Activated CD4-positive, alpha-beta memory T cell treated with anti-CD3 and anti-CD28 coated beads, Interleukin-2, amount 10 ng/mL, durations not matched to agents 7 days and 5 days (primary cell): ENCODE data around the gene LILRB5. TPM values are rescaled to one million over a fixed set of nuclear protein-coding genes. Genes with fewer than 3 reads are reported as not detected.
"Not testable (repeated sequence)": the region's sequence is repeated elsewhere in the genome, so short reads cannot be mapped to it uniquely, and the experiment has no call there.

ENCODE experiments used
- CTCF ChIA-PET: fragments of 350-600 bp; sonication (Branson Sonifier 250); formaldehyde crosslinking; loops from one replicate; lab custom pipeline; 2021; ENCODE audit warnings: antibody characterized with exemption, inconsistent platforms; lab: Charles Lee
- POLR2A ChIA-PET: fragments of 350-600 bp; sonication (Branson Sonifier 250); formaldehyde crosslinking; loops from one replicate; lab custom pipeline; 2021; ENCODE audit warnings: antibody characterized with exemption; lab: Charles Lee
- DNase-seq: peaks from one replicate; pipeline ENCODE4 v3.0.0-alpha.2; 2020
- H3K27ac Mint-ChIP-seq: one replicate; pipeline ENCODE4 v1.8.0; 2021; ENCODE audit warnings: mild to moderate bottlenecking, mixed read lengths
- H3K27me3 Mint-ChIP-seq: one replicate; pipeline ENCODE4 v1.8.0; 2021; ENCODE audit warnings: mixed read lengths
- H3K36me3 Mint-ChIP-seq: one replicate; pipeline ENCODE4 v1.8.0; 2021; ENCODE audit warnings: low read depth, mixed read lengths
- H3K4me1 Mint-ChIP-seq: one replicate; pipeline ENCODE4 v1.8.0; 2021; ENCODE audit warnings: mixed read lengths
- H3K4me3 Mint-ChIP-seq: one replicate; pipeline ENCODE4 v1.8.0; 2021; ENCODE audit warnings: mild to moderate bottlenecking, mixed read lengths
- H3K9me3 Mint-ChIP-seq: one replicate; pipeline ENCODE4 v1.8.0; 2021; ENCODE audit warnings: mixed read lengths
- total RNA-seq, 2 experiments: library from RNA; stranded (reverse); gene quantifications; one replicate each; pipeline ENCODE4 v1.2.3, GENCODE V29; 2021

LILRB5 gene
- total RNA-seq, 2 experiments from 2014 or later = not detected

DNA sequence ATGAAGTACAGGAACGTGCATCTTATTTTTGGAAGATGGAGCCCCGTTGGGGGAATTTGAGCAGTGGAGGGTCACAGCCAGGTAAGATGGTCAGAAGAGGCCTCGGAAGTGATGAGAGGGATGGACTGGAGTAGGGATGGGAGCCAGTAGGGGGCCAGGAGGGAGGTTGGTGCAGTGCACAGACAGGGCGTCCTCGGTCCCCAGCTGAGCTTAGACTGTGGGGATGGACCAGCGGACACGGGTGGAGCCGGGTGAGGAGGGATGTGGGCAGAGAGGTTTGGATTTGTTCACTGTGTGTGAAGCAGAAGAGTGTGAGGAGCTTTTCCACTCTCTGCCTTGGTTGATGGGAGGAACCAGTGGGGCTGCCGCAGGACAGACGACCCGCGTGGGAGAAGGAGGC is 45.8 kb downstream of the LILRB5 start:
- H3K36me3 Mint-ChIP-seq = peaks cover 51% of the 10 kb centered on the region
- DNase-seq = no peak
- no peaks in the 10 kb centered on the region for H3K9me3 Mint-ChIP-seq
- H3K4me1 Mint-ChIP-seq = peaks cover 58% of the 10 kb centered on the region
- peak overlapping the region; percentile 74 for H3K27ac Mint-ChIP-seq
- POLR2A ChIA-PET = interaction anchor here (0.9 to 6.5 kb wide), 6 partner anchors 11 to 52 kb away, joined by 3 to 60 read pairs (median 4); partner anchors contain the start of genes LENG1, MBOAT7, RPS9 and TSEN34
- peak overlapping the region; percentile 1 for H3K4me3 Mint-ChIP-seq
- CTCF ChIA-PET = interaction anchor here (0.7 to 3.0 kb wide), 5 partner anchors 11 to 79 kb away, joined by 3 to 16 read pairs (median 5); partner anchors contain the start of genes MBOAT7 and RPS9
- no peaks in the 10 kb centered on the region for H3K27me3 Mint-ChIP-seq

DNA sequence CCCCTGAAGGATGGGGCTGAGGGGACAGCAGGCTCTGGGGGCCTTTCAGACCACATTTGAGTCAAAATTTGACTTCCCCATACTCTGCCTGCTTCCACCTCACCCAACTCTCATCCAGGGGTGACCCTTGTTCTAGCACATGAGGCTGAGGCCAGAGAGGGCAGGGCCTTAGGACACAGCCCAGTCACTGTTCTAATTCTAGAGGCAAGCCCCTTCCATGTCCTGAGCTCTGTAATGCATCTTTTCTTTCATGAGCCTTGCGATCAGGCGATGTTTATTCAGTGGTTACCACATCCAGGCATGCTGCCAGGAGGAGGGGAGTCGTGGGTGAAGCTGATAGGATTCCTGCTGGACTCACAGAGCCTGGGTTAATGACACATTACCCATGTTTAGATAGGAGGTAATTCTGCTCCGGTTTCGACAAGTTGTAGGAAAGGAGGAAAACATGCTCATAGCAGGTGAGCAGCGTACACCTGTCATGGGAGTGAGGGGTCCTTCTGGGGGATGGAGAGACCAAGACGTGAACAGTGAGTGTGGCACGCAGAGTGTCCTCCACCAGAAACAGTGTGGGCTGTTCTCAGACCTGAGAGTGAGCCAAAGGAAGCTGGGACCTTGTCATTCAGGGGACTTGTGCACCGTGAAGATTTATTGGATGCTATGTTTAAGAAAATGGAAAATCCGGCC is 47.1 kb downstream of the LILRB5 start:
- no peaks in the 10 kb centered on the region for H3K9me3 Mint-ChIP-seq
- peaks cover 71% of the 10 kb centered on the region for H3K4me1 Mint-ChIP-seq
- peaks cover 64% of the 10 kb centered on the region for H3K36me3 Mint-ChIP-seq
- H3K27me3 Mint-ChIP-seq = no peaks in the 10 kb centered on the region
- H3K27ac Mint-ChIP-seq = peak overlapping the region; percentile 74
- ChIA-PET CTCF (interaction anchor here (0.7 to 3.0 kb wide), 5 partner anchors 20 to 1130 kb away, joined by 3 to 16 read pairs (median 4); partner anchors contain the start of genes KMT5C and MBOAT7), POLR2A (interaction anchor here (0.7 to 6.5 kb wide), 8 partner anchors 9 to 178 kb away, joined by 3 to 60 read pairs (median 4); partner anchors contain the start of genes LENG1, MBOAT7, PRPF31 and RPS9)
- H3K4me3 Mint-ChIP-seq = no peak overlapping the region
- DNase-seq = no peak

DNA sequence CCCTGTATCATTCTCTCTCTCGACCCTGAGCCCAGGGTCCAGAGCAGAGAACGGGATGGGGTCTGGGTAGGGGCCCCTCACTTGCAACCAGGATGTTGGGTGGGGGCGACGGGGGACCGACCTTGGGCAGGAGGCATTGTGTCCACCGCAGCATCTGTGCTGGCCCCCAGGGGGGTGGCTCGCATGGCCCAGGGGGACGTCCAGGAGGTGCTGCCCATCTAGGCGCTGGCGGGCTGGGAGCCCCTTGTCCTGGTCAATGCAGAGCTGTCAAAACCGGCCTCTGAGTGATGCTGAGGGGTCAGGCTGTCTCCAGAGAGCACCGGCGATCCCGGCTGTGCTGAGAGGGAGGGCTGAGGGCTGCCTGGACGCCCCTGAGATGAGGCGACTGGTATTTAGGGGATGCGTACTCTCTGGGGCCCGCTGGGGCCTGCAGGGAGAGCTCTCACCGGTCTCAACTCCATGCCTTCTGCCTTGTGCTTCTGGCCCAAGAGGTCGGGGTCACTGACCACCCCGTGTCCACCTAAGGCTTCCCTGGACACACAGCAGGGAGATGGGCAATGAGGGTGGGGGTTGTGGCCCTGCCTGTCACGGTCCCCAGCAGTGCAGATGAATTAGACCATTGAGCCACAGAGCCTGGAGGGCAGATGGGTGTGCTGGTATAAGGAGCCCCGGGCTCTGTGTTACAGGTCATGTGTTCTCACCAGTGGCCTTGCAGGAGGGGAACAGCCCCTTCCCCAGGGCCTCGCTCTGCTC is 47.8 kb downstream of the LILRB5 start:
- ChIA-PET POLR2A (interaction anchor here (0.6 to 6.5 kb wide), 6 partner anchors 9 to 1285 kb away, joined by 3 to 60 read pairs (median 4); partner anchors contain the start of genes LENG1, MBOAT7, PRPF31 and RPS9), CTCF (interaction anchor here (1.2 to 3.0 kb wide), 3 partner anchors 39 to 181 kb away, joined by 3 to 16 read pairs (median 3); no protein-coding TSS in a partner anchor)
- DNase-seq = no peak
- H3K4me3 Mint-ChIP-seq = no peak overlapping the region
- H3K36me3 Mint-ChIP-seq = peaks cover 71% of the 10 kb centered on the region
- H3K27me3 Mint-ChIP-seq = no peaks in the 10 kb centered on the region
- H3K4me1 Mint-ChIP-seq = peaks cover 78% of the 10 kb centered on the region
- no peak overlapping the region for H3K27ac Mint-ChIP-seq
- no peaks in the 10 kb centered on the region for H3K9me3 Mint-ChIP-seq

DNA sequence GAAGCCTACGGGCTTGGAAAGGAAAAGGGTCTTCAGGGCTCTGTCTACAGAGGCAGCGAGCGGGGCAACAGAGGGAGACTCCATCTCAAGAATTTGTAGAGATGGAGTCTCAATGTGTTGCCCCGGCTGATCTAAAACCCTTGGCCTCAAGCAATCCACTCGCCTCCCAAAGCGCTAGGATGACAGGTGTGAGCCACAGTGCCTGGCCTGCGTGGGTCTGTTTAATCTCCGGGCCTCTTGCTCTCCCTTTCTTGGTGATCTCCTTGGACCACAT is 48.4 kb downstream of the LILRB5 start:
- ChIA-PET POLR2A (interaction anchor here (0.6 to 6.5 kb wide), 3 partner anchors 8 to 1286 kb away, joined by 3 to 60 read pairs (median 49); partner anchors contain the start of genes MBOAT7, RPS9 and TSEN34), CTCF (interaction anchor here (1.2 to 1.5 kb wide), 3 partner anchors 38 to 182 kb away, joined by 3 read pairs; no protein-coding TSS in a partner anchor)
- H3K4me3 Mint-ChIP-seq = no peak overlapping the region
- H3K27ac Mint-ChIP-seq = peak overlapping the region; percentile 9
- DNase-seq = no peak
- peaks cover 83% of the 10 kb centered on the region for H3K4me1 Mint-ChIP-seq
- no peaks in the 10 kb centered on the region for H3K9me3 Mint-ChIP-seq
- no peaks in the 10 kb centered on the region for H3K27me3 Mint-ChIP-seq
- peaks cover 74% of the 10 kb centered on the region for H3K36me3 Mint-ChIP-seq

DNA sequence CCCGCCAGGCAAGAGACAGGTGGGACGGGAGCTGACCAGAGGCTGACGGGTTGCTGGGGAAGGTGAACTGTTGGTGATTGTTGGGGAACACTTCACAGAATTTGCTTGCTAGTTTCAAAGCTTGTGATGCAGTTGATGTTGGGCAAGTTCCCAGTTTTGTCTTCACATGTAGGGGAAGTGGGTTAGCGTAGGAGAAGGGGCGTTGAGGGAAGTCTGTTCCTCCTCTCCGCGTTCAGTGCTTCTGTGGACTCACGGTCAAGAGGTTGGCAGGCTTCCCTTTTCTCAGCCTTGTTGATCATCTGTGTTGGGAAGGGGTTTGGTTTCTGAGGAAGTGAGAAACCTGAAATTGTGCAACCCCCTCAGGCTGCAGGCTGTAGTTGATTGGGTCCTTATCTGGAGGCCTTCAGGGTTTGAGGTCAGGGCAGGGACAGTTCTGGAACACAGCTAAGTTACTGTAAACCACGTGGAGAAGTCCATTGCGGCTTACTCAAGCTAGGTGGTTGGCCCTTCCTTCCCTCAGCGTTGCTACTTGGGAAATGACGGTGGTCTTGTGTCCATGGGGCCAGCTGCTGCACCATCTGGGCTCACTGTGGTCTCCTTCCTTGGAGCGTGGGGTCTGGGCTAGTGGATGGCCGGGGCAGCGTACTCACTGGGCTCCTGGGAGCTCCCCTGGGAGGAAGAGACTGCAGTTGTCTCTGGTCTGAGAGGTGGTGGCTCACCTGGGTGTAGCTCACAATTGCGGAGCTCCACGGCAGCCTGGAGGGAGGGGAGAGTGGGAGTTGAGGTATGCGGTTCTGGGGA is 48.9 kb downstream of the LILRB5 start:
- Mint-ChIP-seq H3K4me3 (no peak overlapping the region), H3K27me3 (no peaks in the 10 kb centered on the region), H3K9me3 (no peaks in the 10 kb centered on the region), H3K27ac (peak overlapping the region; percentile 9), H3K36me3 (peaks cover 78% of the 10 kb centered on the region), H3K4me1 (peaks cover 88% of the 10 kb centered on the region)
- CTCF ChIA-PET = interaction anchor here (1.2 to 1.5 kb wide), 3 partner anchors 38 to 182 kb away, joined by 3 read pairs; no protein-coding TSS in a partner anchor
- POLR2A ChIA-PET = interaction anchor here (0.6 to 6.5 kb wide), 4 partner anchors 8 to 1286 kb away, joined by 3 to 60 read pairs (median 26); partner anchors contain the start of genes MBOAT7, RPS9 and TSEN34
- DNase-seq = no peak

DNA sequence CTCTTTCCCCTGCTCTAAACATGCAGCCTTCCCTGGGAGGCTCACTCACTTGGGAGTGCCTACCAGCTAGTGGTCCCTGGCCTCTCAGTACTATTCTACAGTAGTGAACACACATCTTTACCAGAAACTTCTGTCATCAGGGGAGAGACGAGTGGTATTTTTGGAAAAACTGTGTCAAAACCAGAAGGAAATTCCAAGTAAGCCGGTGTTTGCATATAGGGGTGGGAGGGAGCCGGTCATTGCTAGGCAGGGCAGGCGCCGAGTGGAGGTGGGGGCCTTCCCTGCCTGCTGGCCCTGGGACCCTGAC is 49.4 kb downstream of the LILRB5 start:
- Mint-ChIP-seq H3K4me3 (no peak overlapping the region), H3K27ac (peak overlapping the region; percentile 9), H3K4me1 (peaks cover 92% of the 10 kb centered on the region), H3K27me3 (no peaks in the 10 kb centered on the region), H3K36me3 (peaks cover 79% of the 10 kb centered on the region), H3K9me3 (no peaks in the 10 kb centered on the region)
- ChIA-PET CTCF (interaction anchor here (1.2 kb wide), 2 partner anchors 181 to 183 kb away, joined by 3 read pairs; no protein-coding TSS in a partner anchor), POLR2A (interaction anchor here (0.6 to 6.5 kb wide), 2 partner anchors 17 to 71 kb away, joined by 3 to 49 read pairs; partner anchors contain the start of genes MBOAT7 and TSEN34)
- no peak for DNase-seq

DNA sequence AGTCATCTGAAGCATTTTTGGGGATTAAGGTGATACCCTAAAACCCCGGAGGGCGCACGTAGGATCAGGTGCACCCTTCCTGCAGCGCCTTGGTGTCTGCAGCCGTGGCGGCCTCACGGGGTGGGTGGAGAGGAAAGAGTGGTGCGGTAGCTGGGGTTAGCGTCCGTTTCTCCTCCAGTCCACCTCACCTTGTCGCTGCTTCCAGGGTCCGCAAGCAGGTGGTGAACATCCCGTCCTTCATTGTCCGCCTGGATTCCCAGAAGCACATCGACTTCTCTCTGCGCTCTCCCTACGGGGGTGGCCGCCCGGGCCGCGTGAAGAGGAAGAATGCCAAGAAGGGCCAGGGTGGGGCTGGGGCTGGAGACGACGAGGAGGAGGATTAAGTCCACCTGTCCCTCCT is 49.9 kb downstream of the LILRB5 start:
- H3K36me3 Mint-ChIP-seq = peaks cover 81% of the 10 kb centered on the region
- CTCF ChIA-PET = interaction anchor here (0.7 kb wide), 1 partner anchor 18 kb away, joined by 3 read pairs; the partner anchor contains the start of gene MBOAT7
- H3K27ac Mint-ChIP-seq, H3K27me3 Mint-ChIP-seq, DNase-seq, H3K9me3 Mint-ChIP-seq, H3K4me3 Mint-ChIP-seq: not testable (repeated sequence)
- POLR2A ChIA-PET = interaction anchor here (0.8 to 6.5 kb wide), 3 partner anchors 16 to 92 kb away, joined by 3 to 49 read pairs (median 3); partner anchors contain the start of genes MBOAT7, PRPF31, TFPT and TSEN34
- peaks cover 96% of the 10 kb centered on the region for H3K4me1 Mint-ChIP-seq

DNA sequence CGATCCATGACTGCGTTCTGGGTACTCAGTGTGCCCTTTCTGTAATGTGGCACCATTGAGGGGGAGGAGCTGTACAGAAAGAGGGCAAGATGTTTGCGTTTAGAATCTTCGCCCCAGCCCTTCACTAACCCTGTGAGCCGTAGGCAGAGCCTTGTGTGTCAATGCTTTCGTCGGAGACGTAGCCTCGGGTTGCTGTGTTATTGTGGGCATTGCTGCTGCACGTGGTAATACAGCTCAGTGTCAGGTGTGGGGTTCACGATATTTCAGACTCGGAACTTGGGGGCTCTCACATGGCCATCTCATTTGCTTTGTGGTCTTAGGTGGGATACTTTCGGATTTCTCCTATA is 50.3 kb downstream of the LILRB5 start:
- Mint-ChIP-seq H3K9me3 (no peaks in the 10 kb centered on the region), H3K27me3 (no peaks in the 10 kb centered on the region), H3K4me1 (peaks cover 97% of the 10 kb centered on the region), H3K27ac (no peak overlapping the region), H3K4me3 (no peak overlapping the region), H3K36me3 (peaks cover 85% of the 10 kb centered on the region)
- POLR2A ChIA-PET = interaction anchor here (0.8 to 6.5 kb wide), 3 partner anchors 16 to 91 kb away, joined by 3 to 49 read pairs (median 3); partner anchors contain the start of genes MBOAT7, PRPF31, TFPT and TSEN34
- DNase-seq = no peak
- CTCF ChIA-PET = interaction anchor here (0.7 kb wide), 1 partner anchor 17 kb away, joined by 3 read pairs; the partner anchor contains the start of gene MBOAT7

DNA sequence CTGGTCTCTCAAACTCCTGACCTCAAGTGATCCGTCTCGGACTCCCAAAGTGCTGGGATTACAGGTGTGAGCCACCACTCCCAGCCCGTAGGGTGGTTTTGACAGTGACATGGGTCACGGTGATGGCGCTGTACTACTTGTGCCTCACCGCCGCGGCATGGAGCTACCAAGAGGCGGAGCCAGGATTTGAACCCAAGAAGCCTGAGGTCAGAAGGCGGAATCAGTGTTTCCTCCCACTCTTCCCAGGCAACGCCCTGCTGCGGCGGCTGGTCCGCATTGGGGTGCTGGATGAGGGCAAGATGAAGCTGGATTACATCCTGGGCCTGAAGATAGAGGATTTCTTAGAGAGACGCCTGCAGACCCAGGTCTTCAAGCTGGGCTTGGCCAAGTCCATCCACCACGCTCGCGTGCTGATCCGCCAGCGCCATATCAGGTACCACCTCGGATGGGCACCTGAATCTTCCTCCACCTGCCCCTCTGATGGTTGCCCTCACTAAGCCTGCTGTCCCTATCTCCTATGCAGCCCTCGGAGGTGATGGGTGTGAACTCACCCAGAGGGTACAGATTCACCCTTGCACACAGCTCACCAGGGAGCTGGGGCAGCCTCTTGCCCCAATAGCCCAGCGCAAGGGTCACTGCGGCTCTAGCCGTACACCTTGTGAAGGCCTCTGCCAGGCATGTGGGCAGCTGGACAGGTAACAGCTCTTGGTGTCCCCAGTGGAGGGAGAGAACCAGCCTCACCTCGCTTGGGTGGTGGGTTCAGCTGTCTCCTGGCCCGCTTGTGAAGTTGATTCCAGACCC is 50.8 kb downstream of the LILRB5 start:
- H3K36me3 Mint-ChIP-seq = peaks cover 89% of the 10 kb centered on the region
- no peaks in the 10 kb centered on the region for H3K9me3 Mint-ChIP-seq
- peaks cover 98% of the 10 kb centered on the region for H3K4me1 Mint-ChIP-seq
- H3K4me3 Mint-ChIP-seq = no peak overlapping the region
- no peak for DNase-seq
- ChIA-PET POLR2A (interaction anchor here (0.8 to 6.5 kb wide), 6 partner anchors 15 to 91 kb away, joined by 3 to 49 read pairs (median 6); partner anchors contain the start of genes LENG1, MBOAT7, PRPF31 and TFPT), CTCF (interaction anchor here (0.7 to 1.1 kb wide), 3 partner anchors 17 to 36 kb away, joined by 3 to 5 read pairs (median 3); partner anchors contain the start of gene MBOAT7)
- no peak overlapping the region for H3K27ac Mint-ChIP-seq
- H3K27me3 Mint-ChIP-seq = no peaks in the 10 kb centered on the region

DNA sequence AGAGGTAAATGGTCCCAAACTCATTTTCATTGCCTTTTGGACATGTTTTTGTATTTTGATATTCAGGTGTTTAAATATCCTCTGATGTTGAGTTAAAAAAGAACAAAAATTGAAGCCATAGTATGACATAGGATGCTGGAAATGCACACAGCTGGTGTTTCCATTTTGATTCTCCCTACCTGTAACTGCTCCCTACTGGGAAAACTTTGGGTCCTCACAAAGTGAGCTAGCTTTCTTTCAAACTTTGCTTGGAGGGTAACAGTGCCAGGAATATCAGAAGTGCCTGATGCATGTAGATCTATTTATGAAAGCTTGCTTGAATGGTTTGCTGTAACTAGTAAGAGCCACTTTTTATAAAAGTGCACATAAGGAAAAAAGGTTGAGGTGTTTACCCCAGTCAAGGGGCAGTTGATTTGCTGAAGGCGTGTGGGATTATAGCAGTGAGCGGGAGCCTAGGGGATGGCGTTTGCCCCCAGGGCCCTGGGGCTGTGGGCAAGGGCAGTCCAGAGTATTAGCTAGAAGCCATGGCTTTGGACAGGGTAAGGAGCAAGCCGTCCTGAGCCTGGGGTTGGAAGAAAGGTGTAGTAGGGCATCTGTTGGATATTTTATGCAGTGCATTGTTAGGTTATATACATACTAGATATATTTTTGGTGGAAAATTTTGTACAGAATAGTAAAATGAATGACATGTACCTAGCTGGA is 52.2 kb downstream of the LILRB5 start:
- POLR2A ChIA-PET = interaction anchor here (1.5 to 2.1 kb wide), 3 partner anchors 14 to 46 kb away, joined by 6 to 10 read pairs (median 6); partner anchors contain the start of genes LENG1, MBOAT7 and TSEN34

More for the DNA sequence above, 52.2 kb downstream of the LILRB5 start:
- H3K9me3 Mint-ChIP-seq = no peaks in the 10 kb centered on the region
- peak overlapping the region; percentile 21 for H3K27ac Mint-ChIP-seq
- DNase-seq = no peak
- H3K27me3 Mint-ChIP-seq = no peaks in the 10 kb centered on the region
- peaks cover 87% of the 10 kb centered on the region for H3K36me3 Mint-ChIP-seq
- peaks cover 89% of the 10 kb centered on the region for H3K4me1 Mint-ChIP-seq
- H3K4me3 Mint-ChIP-seq = peak overlapping the region; percentile 91
- CTCF ChIA-PET = interaction anchor here (1.1 to 1.4 kb wide), 2 partner anchors 16 to 61 kb away, joined by 5 to 9 read pairs; partner anchors contain the start of gene MBOAT7
